Activated naive CD8-positive, alpha-beta T cell treated with anti-CD3 and anti-CD28 coated beads, Interleukin-2, amount 50 U/mL, for 24 hours (primary cell): ENCODE data around the gene VSNL1.

Experiments
- ATAC-seq: fragments of 150-1000 bp; cut with Tn5 transposase; one replicate; pipeline ENCODE4 v1.10.0; 2021
- DNase-seq: peaks from one replicate; pipeline ENCODE4 v3.0.0; 2021
- H3K27ac Mint-ChIP-seq: one replicate; pipeline ENCODE4 v1.8.0; 2021; ENCODE audit warnings: mild to moderate bottlenecking, mixed read lengths
- H3K27me3 Mint-ChIP-seq: one replicate; pipeline ENCODE4 v1.8.0; 2021; ENCODE audit warnings: mixed read lengths
- H3K36me3 Mint-ChIP-seq: one replicate; pipeline ENCODE4 v1.8.0; 2021; ENCODE audit warnings: low read depth, mixed read lengths
- H3K4me1 Mint-ChIP-seq: one replicate; pipeline ENCODE4 v1.8.0; 2021; ENCODE audit warnings: mixed read lengths
- H3K4me3 Mint-ChIP-seq: one replicate; pipeline ENCODE4 v1.8.0; 2021; ENCODE audit warnings: mild to moderate bottlenecking, moderate library complexity, mixed read lengths
- H3K9me3 Mint-ChIP-seq: one replicate; pipeline ENCODE4 v1.8.0; 2021; ENCODE audit warnings: mixed read lengths

VSNL1 gene

GRCh38 chr2:17540093-17540812 is at the start of gene VSNL1:
VSNL1 (plus strand) TSS chr2:17540696; CDS start chr2:17592075, 51,379 bp downstream.
- DNase-seq (no peak), ATAC-seq (no peak)
- no peak within 1 kb of the TSS for H3K4me3 Mint-ChIP-seq

DNA sequence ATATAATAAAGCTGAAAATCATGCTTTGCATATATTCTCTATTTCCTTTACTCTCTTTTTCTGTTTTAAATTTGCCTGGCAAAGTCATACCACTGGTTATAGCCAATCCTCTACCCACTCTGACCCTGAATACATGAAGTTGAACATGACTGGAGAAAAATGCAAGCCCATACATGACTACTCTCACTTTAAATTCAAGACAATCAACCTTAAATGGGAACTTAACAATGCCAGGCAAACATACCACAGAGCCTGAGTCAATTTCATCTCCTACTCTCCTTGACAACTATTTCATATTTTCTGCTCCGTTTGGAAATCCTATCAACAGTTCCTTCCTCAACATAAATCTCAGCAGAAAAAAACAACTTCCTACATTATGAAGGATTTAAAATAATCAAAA is 44.9 kb upstream of the VSNL1 start:
- Mint-ChIP-seq H3K9me3 (no peaks in the 10 kb centered on the region), H3K4me3 (no peak overlapping the region), H3K27me3 (no peaks in the 10 kb centered on the region), H3K4me1 (no peaks in the 10 kb centered on the region), H3K27ac (no peak overlapping the region), H3K36me3 (no peaks in the 10 kb centered on the region)
- DNase-seq (no peak), ATAC-seq (no peak)

More at GRCh38 chr2:17540093-17540812, at the start of gene VSNL1:
- Mint-ChIP-seq H3K4me1 (peaks cover 7% of the 10 kb centered on the region), H3K36me3 (peaks cover 3% of the 10 kb centered on the region), H3K27me3 (peaks cover 62% of the 10 kb centered on the region), H3K9me3 (peaks cover 10% of the 10 kb centered on the region), H3K27ac (no peak within 1 kb of the TSS)

DNA sequence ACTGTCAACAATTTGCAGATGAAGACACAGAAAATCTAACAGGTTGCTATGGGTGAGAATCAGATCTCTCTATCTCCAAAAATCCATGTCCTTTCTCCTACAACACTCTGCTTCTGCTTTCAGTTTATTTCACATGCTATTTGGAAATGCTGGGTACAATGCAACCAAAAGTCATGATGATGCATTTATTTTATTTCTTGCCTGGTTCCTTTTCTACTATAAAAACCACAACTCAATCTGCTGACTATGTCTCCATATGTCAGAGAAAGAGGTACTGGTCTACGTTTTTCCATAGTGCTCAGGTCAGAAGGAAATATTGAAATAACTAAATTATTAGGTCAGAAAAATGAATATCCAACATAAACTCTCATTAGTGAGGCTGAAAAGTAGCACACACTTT is 42.8 kb upstream of the VSNL1 start:
- ATAC-seq (no peak), DNase-seq (no peak)
- H3K36me3 Mint-ChIP-seq = no peaks in the 10 kb centered on the region
- H3K4me1 Mint-ChIP-seq = no peaks in the 10 kb centered on the region
- no peak overlapping the region for H3K27ac Mint-ChIP-seq
- H3K4me3 Mint-ChIP-seq = no peak overlapping the region
- H3K9me3 Mint-ChIP-seq = no peaks in the 10 kb centered on the region
- no peaks in the 10 kb centered on the region for H3K27me3 Mint-ChIP-seq

DNA sequence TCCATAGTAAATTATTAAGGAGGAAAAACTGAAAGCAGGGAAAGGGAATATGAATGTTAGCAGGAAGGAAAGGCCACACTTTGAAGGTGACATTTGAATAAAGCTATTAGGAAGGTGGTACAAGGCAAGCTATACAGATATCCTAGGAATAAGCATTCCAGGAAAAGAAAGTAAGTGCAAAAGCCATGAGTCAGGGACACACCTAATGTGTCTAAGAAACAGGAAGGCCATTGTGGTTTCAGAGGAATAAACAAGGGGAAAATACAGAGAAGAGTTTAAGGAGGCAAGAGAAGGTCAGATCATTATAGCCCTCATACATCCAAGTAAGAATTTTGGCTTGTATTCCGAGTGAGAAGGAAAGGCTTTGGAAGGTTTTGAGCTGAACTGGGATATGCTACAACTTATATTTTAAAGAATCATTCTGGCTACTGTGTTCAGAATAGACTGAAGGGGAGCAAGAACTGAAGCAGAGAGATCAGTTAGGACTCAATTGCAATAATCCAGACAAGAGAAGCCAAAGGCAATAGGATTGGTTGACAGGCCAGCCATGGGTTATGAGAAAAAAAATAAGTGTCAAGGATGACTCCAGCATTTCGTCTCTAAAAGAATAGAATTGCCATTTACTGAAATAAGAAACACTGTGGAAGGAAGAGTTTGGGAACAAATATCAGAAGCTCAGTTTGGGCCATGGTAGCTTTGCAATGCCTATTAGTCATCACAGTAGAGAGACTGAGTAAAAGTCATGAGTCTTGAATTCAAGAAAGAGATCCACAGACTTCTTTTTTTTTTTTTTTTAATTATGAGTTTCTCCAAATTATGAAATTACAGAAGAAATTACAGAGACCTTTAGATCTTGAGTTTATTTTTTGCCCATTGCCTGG is 33.5 kb upstream of the VSNL1 start:
- H3K4me1 Mint-ChIP-seq = no peaks in the 10 kb centered on the region
- no peak overlapping the region for H3K4me3 Mint-ChIP-seq
- peaks cover 2% of the 10 kb centered on the region for H3K27me3 Mint-ChIP-seq
- no peaks in the 10 kb centered on the region for H3K9me3 Mint-ChIP-seq
- H3K27ac Mint-ChIP-seq = no peak overlapping the region
- ATAC-seq (no peak), DNase-seq (no peak)
- no peaks in the 10 kb centered on the region for H3K36me3 Mint-ChIP-seq

GRCh38 chr2:17515652-17516051 is 24.8 kb upstream of the VSNL1 start:
- H3K9me3 Mint-ChIP-seq = no peaks in the 10 kb centered on the region
- no peaks in the 10 kb centered on the region for H3K36me3 Mint-ChIP-seq
- no peak for DNase-seq
- no peak overlapping the region for H3K4me3 Mint-ChIP-seq
- H3K27me3 Mint-ChIP-seq = peaks cover 23% of the 10 kb centered on the region
- ATAC-seq = no peak
- no peaks in the 10 kb centered on the region for H3K4me1 Mint-ChIP-seq
- H3K27ac Mint-ChIP-seq = no peak overlapping the region

DNA sequence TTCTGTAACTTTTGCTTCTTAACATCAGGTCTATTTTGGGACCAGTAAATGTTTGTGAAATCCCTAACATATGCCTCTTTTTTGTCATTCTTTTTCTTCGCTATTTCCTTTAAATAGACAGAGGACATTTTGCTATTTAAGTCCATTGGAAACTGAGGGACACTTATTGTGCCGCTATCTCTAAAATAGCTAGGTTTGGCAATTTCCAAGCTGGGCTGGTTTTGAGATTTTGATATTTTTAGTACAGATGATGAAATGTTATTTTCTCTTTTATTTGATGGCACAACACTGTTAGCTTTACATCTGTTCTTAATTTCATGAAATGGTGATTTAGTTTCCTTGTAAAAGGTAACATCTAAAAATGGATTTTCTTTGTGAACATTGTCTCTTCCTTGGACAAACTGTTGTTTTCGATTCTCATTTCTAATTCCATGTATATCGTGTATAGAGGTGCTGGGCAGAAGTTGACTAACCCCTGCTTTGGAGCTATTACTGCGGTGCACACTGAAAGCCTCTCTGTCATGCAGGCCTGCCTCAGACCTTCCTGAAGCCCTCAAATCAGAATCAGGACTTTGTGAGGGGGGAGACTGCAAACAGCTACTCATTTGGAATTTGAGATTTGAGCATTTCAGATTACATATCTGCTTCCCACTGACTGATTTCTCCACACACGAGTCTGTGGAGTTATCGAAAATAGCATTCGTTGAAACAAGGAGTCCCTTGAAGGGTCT is 22.9 kb upstream of the VSNL1 start:
- ATAC-seq = no peak
- no peak overlapping the region for H3K4me3 Mint-ChIP-seq
- no peak for DNase-seq
- H3K4me1 Mint-ChIP-seq = no peaks in the 10 kb centered on the region
- peaks cover 28% of the 10 kb centered on the region for H3K27me3 Mint-ChIP-seq
- H3K27ac Mint-ChIP-seq = no peak overlapping the region
- no peaks in the 10 kb centered on the region for H3K9me3 Mint-ChIP-seq
- H3K36me3 Mint-ChIP-seq = no peaks in the 10 kb centered on the region

DNA sequence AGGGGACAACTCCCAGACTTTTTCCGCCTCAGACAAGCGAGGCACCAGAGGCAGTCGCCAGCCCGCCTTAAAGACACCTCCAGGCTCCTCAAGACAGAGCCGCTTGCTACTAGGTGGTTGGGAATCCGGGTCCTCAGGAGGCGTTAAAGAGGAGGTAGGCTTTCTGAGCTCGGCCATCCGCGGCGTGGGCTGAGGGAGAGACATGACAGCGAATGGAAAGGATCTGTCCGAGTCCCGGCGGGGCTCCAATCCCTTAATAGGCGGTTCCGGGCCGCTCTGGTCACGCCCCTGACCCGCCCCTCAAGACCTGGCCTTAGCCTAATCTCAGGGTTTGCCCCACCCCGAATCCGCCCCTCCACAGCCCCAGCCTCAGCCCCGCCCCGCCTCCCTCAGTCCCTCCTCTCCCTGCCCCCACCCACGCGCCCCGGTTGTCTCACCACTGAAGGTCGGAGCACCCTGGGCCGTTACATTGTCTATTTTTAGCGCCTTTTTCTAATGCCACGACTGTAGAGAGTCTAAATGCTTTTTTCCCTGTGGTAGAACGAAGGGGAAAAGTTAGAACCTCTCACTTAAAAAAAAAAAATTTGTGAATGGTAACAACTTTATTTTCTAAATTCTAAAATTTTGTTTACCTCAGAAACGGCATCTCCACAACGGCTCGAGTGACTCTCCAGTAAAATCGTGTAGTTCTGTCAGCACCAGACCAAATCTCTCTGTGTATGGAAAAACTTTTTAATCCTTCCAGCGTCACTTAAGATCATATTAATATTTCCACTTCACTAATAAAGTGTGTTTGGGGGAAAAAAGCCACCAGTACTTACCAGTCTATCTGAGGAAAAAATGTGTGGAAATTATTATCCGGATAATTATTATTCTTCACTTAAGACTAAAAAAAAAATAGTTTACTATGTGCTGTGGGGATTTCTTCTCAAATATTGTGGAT is 22.0 kb upstream of the VSNL1 start, which contains the start of gene RAD51AP2:
RAD51AP2 (minus strand) TSS at position 229 of the 943 bp plus-strand sequence; CDS start at position 204, 25 bp downstream.
- no peaks in the 10 kb centered on the region for H3K4me1 Mint-ChIP-seq
- no peaks in the 10 kb centered on the region for H3K9me3 Mint-ChIP-seq
- H3K4me3 Mint-ChIP-seq = no peak within 1 kb of the TSS
- peak; percentile 49 for DNase-seq
- peaks cover 28% of the 10 kb centered on the region for H3K27me3 Mint-ChIP-seq
- no peak within 1 kb of the TSS for H3K27ac Mint-ChIP-seq
- H3K36me3 Mint-ChIP-seq = no peaks in the 10 kb centered on the region
- ATAC-seq = peak; percentile 54

DNA sequence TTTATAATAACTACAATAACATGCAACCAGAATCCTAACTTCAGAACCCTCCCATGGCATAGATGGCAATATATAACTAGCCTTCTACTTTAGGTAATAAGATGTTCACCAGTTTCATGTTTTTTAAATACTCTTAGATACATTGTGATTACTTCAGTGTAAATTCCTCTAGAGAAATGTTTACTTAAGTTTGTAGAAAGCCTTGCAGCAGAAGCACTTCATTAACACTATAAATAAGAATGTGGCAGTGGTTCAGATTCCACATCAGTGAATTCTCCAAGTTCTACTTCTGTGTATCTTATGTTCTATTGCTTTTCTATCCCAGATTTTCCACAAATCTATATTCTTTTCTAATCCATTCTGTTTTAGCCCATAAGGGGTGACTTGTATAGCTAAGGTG is 21.0 kb upstream of the VSNL1 start:
- H3K4me3 Mint-ChIP-seq = no peak overlapping the region
- no peak overlapping the region for H3K27ac Mint-ChIP-seq
- DNase-seq (no peak), ATAC-seq (no peak)
- no peaks in the 10 kb centered on the region for H3K9me3 Mint-ChIP-seq
- H3K27me3 Mint-ChIP-seq = peaks cover 28% of the 10 kb centered on the region
- H3K36me3 Mint-ChIP-seq = no peaks in the 10 kb centered on the region
- H3K4me1 Mint-ChIP-seq = no peaks in the 10 kb centered on the region

DNA sequence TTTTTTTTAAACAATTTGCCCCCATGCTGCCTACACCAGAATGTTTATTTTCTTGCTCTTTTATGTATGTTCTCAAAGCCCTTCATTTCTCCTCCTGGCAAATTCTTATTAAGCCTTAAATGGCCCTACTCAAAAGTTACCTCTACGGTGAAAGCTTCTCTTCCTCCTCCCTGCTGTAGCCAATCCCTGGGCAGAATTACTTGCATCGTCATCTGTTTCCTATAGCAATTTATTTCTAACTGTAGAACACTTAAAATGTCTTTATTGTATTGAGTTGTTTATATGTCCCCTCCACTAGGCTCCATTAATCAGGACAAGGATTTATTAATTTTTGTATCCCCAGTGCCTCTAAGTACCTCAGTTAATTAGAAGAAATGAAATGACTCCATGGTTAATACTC is 19.7 kb upstream of the VSNL1 start:
- no peaks in the 10 kb centered on the region for H3K9me3 Mint-ChIP-seq
- ATAC-seq (no peak), DNase-seq (no peak)
- no peaks in the 10 kb centered on the region for H3K36me3 Mint-ChIP-seq
- H3K27ac Mint-ChIP-seq = no peak overlapping the region
- no peaks in the 10 kb centered on the region for H3K4me1 Mint-ChIP-seq
- no peak overlapping the region for H3K4me3 Mint-ChIP-seq
- peaks cover 28% of the 10 kb centered on the region for H3K27me3 Mint-ChIP-seq

DNA sequence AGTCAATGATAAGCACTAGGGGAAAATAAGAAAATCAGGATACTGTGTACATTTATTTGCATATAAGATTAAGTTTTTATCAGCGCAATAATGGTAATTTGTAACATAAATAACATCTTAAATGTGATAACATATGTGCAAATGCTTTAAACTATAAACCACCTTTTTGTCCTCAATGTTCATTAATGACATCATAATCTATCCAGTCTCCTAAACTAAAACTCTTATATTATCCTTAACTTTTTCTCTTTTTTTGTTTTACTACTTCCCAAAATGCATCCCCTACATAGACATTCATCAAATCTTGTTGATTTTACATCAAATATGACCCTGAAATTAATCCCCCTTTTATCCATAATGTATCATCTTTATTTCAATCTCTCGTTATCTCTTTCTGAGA is 18.9 kb upstream of the VSNL1 start:
- Mint-ChIP-seq H3K27ac (no peak overlapping the region), H3K27me3 (peaks cover 28% of the 10 kb centered on the region), H3K4me3 (no peak overlapping the region), H3K9me3 (no peaks in the 10 kb centered on the region), H3K4me1 (no peaks in the 10 kb centered on the region), H3K36me3 (no peaks in the 10 kb centered on the region)
- ATAC-seq (no peak), DNase-seq (no peak)

DNA sequence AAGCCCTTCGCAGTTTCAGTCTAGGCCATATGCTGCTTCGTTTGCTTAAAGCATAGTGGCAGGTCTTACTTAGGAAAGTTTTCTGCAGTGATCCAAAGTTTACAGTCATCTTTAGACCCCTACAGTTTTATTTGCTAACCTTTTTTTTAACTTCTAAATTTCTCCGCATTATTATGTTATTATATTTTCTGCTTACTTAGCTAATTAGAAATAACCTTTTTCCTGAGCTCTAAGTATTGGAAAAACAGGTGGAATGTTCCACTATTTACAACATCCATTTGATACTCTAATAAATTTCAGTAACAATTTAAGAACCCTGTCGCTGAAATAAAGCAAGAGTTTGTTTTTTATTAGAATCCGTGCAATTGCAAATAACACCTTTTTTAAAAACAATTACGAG is 18.2 kb upstream of the VSNL1 start:
- H3K27ac Mint-ChIP-seq = no peak overlapping the region
- no peaks in the 10 kb centered on the region for H3K4me1 Mint-ChIP-seq
- H3K36me3 Mint-ChIP-seq = no peaks in the 10 kb centered on the region
- no peak for ATAC-seq
- H3K9me3 Mint-ChIP-seq = no peaks in the 10 kb centered on the region
- no peak for DNase-seq
- no peak overlapping the region for H3K4me3 Mint-ChIP-seq
- H3K27me3 Mint-ChIP-seq = peaks cover 24% of the 10 kb centered on the region

GRCh38 chr2:17529771-17530170 is 10.7 kb upstream of the VSNL1 start:
- no peak overlapping the region for H3K27ac Mint-ChIP-seq
- no peaks in the 10 kb centered on the region for H3K9me3 Mint-ChIP-seq
- no peaks in the 10 kb centered on the region for H3K36me3 Mint-ChIP-seq
- peaks cover 4% of the 10 kb centered on the region for H3K27me3 Mint-ChIP-seq
- H3K4me3 Mint-ChIP-seq = no peak overlapping the region
- H3K4me1 Mint-ChIP-seq = no peaks in the 10 kb centered on the region
- DNase-seq (no peak), ATAC-seq (no peak)

- Mint-ChIP-seq H3K27ac (no peak overlapping the region), H3K27me3 (peaks cover 29% of the 10 kb centered on the region), H3K4me1 (peaks cover 3% of the 10 kb centered on the region), H3K36me3 (no peaks in the 10 kb centered on the region), H3K9me3 (no peaks in the 10 kb centered on the region), H3K4me3 (no peak overlapping the region)
- ATAC-seq = no peak
- no peak for DNase-seq
Observed at GRCh38 chr2:17533546-17533945, 7.0 kb upstream of the VSNL1 start.

DNA sequence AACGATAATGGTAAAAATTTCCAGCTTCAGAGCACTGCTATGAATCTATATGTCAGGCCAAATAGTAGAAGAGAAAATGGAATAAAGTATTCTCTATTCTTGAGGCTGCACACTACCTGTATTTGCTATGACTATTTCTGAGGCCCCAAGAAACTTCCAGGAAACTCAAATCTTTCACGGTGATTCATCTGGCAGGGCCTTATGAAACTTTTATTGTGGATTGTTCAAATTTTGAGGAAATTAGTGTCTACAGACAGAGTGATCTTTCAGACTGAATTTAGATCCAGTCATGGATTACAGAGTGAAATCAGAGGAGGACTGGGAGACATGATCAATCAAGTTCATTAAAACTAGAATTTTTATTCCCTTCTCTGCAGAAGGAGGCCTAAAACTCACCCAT is 4.1 kb upstream of the VSNL1 start:
- no peak for ATAC-seq
- Mint-ChIP-seq H3K4me3 (no peak overlapping the region), H3K27me3 (peaks cover 51% of the 10 kb centered on the region), H3K36me3 (peaks cover 1% of the 10 kb centered on the region), H3K4me1 (peaks cover 7% of the 10 kb centered on the region), H3K27ac (no peak overlapping the region), H3K9me3 (peaks cover 7% of the 10 kb centered on the region)
- no peak for DNase-seq
